Loucy (cell line): ENCODE results near the gene IL6.

Experiments used
- H2AFZ ChIP-seq: fragments of 200-600 bp; sonication (generic); 2 replicates; pipeline ENCODE4 v1.6.0; 2016; ENCODE audit warnings: antibody characterized with exemption, mild to moderate bottlenecking, low read length, moderate library complexity
- H3F3A ChIP-seq: fragments of 200-600 bp; 2 replicates; pipeline ENCODE4 v1.6.0; 2016; ENCODE audit warnings: antibody characterized with exemption, low read depth, mild to moderate bottlenecking
- H3K27me3 ChIP-seq: fragments of 200-600 bp; sonication (generic); 2 replicates; pipeline ENCODE4 v1.6.1; 2014; ENCODE audit warnings: low read length, mild to moderate bottlenecking; ENCODE audit not compliant: insufficient read depth, poor library complexity, severe bottlenecking
- H3K36me3 ChIP-seq: fragments of 200-600 bp; sonication (generic); 2 replicates; pipeline ENCODE4 v1.6.1; 2016; ENCODE audit warnings: low read length; ENCODE audit not compliant: insufficient read depth
- H3K4me1 ChIP-seq: fragments of 200-600 bp; sonication (generic); 2 replicates; pipeline ENCODE4 v1.5.1; 2014; ENCODE audit warnings: low read length, mild to moderate bottlenecking; ENCODE audit not compliant: insufficient read depth, poor library complexity, severe bottlenecking
- H3K4me2 ChIP-seq: fragments of 200-600 bp; sonication (generic); 2 replicates; pipeline ENCODE4 v1.6.0; 2014; ENCODE audit warnings: antibody characterized with exemption, low read length, low read depth, mild to moderate bottlenecking; ENCODE audit not compliant: poor library complexity, severe bottlenecking
- H3K4me3 ChIP-seq: fragments of 200-600 bp; sonication (generic); 2 replicates; pipeline ENCODE4 v1.5.1; 2014; ENCODE audit warnings: low read length, mild to moderate bottlenecking, mixed read lengths; ENCODE audit not compliant: poor library complexity, severe bottlenecking
- H3K79me2 ChIP-seq: fragments of 200-600 bp; sonication (generic); 2 replicates; pipeline ENCODE4 v1.6.1; 2014; ENCODE audit warnings: low read length; ENCODE audit not compliant: insufficient read depth
- H3K9ac ChIP-seq: fragments of 200-600 bp; sonication (generic); 2 replicates; pipeline ENCODE4 v1.6.0; 2014; ENCODE audit warnings: mild to moderate bottlenecking, low read depth, low read length, moderate library complexity; ENCODE audit not compliant: poor library complexity, severe bottlenecking
- H3K9me2 ChIP-seq: fragments of 200-600 bp; sonication (generic); replicated peaks from 2 replicates; pipeline ENCODE4 v1.6.1; 2016; ENCODE audit warnings: low read depth, low read length, mixed read lengths
- H3K9me3 ChIP-seq: fragments of 200-600 bp; sonication (generic); 2 replicates; pipeline ENCODE4 v1.6.1; 2014; ENCODE audit warnings: mild to moderate bottlenecking, antibody characterized with exemption, low read length, low read depth; ENCODE audit not compliant: insufficient read depth
- H4K20me1 ChIP-seq: fragments of 200-600 bp; sonication (generic); 2 replicates; pipeline ENCODE4 v1.6.0; 2014; ENCODE audit warnings: antibody characterized with exemption, low read length, mild to moderate bottlenecking; ENCODE audit not compliant: insufficient read depth, poor library complexity, severe bottlenecking
- CTCF ChIP-seq: fragments of 200-600 bp; sonication (generic); conservative IDR thresholded peaks from 2 replicates; pipeline ENCODE4 v1.5.1; 2014; ENCODE audit warnings: mild to moderate bottlenecking, antibody characterized with exemption, low read length
- EZH2phosphoT487 ChIP-seq: fragments of 200-600 bp; IDR thresholded peaks from 2 replicates; pipeline ENCODE4 v1.6.1; 2018; ENCODE audit warnings: antibody characterized with exemption, mild to moderate bottlenecking, moderate library complexity, borderline replicate concordance

Gene IL6

GRCh38 chr7:22697876-22698606 lies 29.0 kb upstream of the IL6 start:
- Histone ChIP-seq H3K4me3 (no peak overlapping the region), H3K4me1 (peaks cover 10% of the 10 kb centered on the region), H3K79me2 (no peaks in the 10 kb centered on the region), H3K9me3 (no peaks in the 10 kb centered on the region), H3K27me3 (no peaks in the 10 kb centered on the region), H4K20me1 (no peaks in the 10 kb centered on the region), H2AFZ (no peak overlapping the region), H3K9me2 (no peaks in the 10 kb centered on the region), H3K9ac (no peak overlapping the region), H3F3A (no peaks in the 10 kb centered on the region), H3K4me2 (peak overlapping the region; percentile 21), H3K36me3 (no peaks in the 10 kb centered on the region)
- no peak for TF ChIP-seq EZH2phosphoT487
- TF ChIP-seq CTCF: no peak

- Histone ChIP-seq H3K9me2 (no peaks in the 10 kb centered on the region), H3K4me1 (peaks cover 10% of the 10 kb centered on the region), H2AFZ (no peak overlapping the region), H3K9ac (no peak overlapping the region), H3K36me3 (no peaks in the 10 kb centered on the region), H3K4me2 (peak overlapping the region; percentile 21), H4K20me1 (no peaks in the 10 kb centered on the region), H3K4me3 (no peak overlapping the region), H3F3A (no peaks in the 10 kb centered on the region), H3K79me2 (no peaks in the 10 kb centered on the region), H3K27me3 (no peaks in the 10 kb centered on the region), H3K9me3 (no peaks in the 10 kb centered on the region)
- TF ChIP-seq EZH2phosphoT487 (no peak), CTCF (no peak)
Measured at GRCh38 chr7:22698767-22699166, 28.2 kb upstream of the IL6 start.

GRCh38 chr7:22700559-22701002 lies 26.4 kb upstream of the IL6 start:
- Histone ChIP-seq H3K4me3 (no peak overlapping the region), H3K4me2 (peak overlapping the region; percentile 19), H3K27me3 (no peaks in the 10 kb centered on the region), H3K36me3 (no peaks in the 10 kb centered on the region), H2AFZ (no peak overlapping the region; the same call in 1 of the 2 replicates), H4K20me1 (no peaks in the 10 kb centered on the region), H3K9me3 (no peaks in the 10 kb centered on the region), H3K9me2 (no peaks in the 10 kb centered on the region), H3K9ac (no peak overlapping the region), H3K79me2 (no peaks in the 10 kb centered on the region), H3F3A (no peaks in the 10 kb centered on the region), H3K4me1 (peaks cover 10% of the 10 kb centered on the region)
- TF ChIP-seq EZH2phosphoT487 (no peak), CTCF (no peak)
